ENCODE data around the gene HLA-DOA.

DNA sequence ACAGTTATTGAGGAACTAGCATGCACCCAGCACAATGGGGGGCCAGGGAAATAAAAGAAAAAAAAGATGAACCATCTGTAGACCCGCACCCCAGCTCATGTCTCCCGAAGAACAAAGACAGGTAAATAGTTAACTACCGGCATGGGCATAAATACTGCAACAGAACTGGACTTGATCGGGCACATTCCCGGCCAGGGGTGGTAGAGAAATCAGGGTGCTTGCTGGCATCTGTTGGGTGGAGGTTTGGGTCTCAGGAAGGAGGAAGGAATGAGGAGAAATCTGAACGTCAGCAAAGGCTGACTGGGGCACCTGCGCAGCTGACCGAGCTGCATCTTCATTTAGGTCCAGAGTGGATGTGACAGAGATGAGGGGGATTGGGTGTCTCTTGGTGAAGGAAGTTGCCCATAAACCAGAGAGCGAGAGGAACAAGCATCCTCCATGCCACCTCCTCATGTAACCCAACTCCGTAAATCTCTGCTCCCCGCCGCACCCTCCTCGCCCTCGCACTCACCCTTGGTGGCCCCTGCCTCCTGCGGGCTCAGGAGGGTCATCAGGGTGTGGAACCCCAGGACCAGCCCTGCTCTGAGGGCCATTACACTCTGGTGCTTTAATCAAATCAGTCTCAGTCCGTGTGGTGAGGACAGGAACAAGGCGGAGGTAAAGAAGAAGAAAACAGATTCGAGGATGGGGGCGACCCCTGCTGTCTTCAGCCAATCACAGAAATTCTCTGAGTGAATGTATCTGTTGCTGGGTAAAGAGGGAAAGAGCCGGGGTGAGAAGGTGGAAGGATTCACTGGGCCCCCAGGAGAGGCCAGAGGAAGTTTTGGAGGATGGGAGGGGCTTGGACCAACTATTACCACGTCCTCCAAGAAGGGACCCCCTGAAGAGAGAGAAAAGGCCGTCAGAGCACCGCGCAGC lies at the start of gene HLA-DOA:
- TF ChIP-seq, protein P1, sequence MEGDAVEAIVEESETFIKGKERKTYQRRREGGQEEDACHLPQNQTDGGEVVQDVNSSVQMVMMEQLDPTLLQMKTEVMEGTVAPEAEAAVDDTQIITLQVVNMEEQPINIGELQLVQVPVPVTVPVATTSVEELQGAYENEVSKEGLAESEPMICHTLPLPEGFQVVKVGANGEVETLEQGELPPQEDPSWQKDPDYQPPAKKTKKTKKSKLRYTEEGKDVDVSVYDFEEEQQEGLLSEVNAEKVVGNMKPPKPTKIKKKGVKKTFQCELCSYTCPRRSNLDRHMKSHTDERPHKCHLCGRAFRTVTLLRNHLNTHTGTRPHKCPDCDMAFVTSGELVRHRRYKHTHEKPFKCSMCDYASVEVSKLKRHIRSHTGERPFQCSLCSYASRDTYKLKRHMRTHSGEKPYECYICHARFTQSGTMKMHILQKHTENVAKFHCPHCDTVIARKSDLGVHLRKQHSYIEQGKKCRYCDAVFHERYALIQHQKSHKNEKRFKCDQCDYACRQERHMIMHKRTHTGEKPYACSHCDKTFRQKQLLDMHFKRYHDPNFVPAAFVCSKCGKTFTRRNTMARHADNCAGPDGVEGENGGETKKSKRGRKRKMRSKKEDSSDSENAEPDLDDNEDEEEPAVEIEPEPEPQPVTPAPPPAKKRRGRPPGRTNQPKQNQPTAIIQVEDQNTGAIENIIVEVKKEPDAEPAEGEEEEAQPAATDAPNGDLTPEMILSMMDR (IDR thresholded peaks at IDR 0.05) = no peak
- TF ChIP-seq POLR2AphosphoS5 (IDR thresholded peaks at IDR 0.05) = no peak
